CD4-positive, alpha-beta T cell treated with Interleukin-4 for 4 hours (primary cell): ENCODE measurements around the gene KPNA1.

Experiments used
- DNase-seq: peaks from one replicate; pipeline ENCODE4 v3.0.0-alpha.2; 2020

The KPNA1 gene

DNA sequence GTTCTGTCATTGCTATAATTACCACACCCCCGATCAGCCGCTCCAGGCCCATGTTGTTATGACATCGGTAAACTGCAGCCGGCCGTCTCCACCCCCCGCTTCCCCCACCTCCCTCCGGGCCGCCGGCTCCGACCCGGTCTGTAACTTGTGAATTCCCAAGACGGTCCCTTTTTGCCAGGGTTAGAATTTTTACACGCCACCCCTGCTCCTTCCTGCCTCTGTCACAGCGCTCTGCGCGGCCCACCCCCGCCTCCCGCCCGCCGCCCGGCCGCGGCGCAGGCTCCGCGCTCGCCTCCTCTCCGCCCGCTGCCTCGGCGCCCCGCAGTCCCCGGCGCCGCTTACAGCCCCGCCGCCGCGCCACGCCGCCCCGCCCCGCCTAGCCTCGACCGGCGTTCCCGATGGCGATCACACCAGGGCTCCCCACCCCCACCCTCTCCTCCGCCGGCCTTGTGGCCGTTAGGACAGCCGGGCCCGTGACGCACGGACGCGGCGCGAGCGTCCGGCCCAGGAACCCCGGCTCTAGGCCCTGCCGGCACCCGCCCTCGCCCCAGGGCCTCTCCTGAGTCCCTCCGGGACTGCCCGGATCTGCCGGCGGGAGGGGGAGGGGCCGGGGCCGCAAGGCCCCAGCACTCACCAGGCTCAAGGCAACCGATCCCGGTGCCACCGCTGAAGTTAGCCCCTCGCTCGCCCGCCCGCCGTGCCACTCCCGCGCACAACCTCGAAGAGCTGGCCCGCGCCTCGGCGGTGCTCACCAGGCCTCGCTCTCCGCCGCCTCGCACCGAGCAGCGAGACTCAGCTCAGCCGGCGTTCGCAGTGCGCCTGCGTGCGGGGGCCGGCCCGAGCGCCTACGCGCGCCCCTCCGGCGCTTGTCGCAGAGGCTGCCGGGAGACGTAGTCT is at the start of gene KPNA1:
Gene KPNA1 (minus strand): TSS at position 817 of the 897 bp plus-strand sequence. CDS start 18,374 bp downstream, outside the sequence.
- DNase-seq, result peak; percentile 86

DNA sequence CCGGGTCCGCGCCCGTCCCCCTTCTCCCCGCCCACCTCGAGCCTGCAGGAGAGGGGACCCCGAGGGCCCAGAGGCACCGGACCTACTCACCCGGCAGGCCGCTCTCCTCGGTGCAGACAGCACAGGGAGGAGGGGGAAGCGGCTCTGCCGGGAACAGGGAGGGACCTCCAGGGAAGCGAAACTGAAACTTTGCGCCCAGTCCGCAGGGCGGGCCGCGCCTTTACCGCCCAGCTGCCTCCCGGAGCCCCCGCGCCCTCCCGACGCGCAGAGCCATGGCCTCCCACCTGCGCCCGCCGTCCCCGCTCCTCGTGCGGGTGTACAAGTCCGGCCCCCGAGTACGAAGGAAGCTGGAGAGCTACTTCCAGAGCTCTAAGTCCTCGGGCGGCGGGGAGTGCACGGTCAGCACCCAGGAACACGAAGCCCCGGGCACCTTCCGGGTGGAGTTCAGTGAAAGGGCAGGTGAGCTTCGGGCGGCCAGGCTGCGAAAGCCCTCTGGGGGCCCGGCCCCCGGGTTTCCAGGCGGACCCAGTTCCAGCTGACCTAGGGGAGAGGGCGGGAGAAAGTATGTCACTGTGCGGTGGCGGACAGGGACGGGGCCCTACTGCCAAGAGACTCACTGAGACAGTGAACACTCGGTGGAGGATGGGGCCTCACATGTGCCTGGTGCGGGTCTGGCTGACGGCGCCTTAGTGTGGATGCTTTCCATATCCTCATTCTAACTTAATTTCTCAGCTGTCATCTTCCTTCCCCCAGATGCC is 49.6 kb upstream of the KPNA1 start, which contains the start of the genes DTX3L and PARP9:
Gene DTX3L (plus strand): TSS at position 184 of the 758 bp plus-strand sequence. CDS start 89 bp downstream, at position 273.
Gene PARP9 (minus strand): TSS at position 146 of the 758 bp plus-strand sequence. CDS start 4,680 bp downstream, outside the sequence.
- DNase-seq, result peak; percentile 77

DNA sequence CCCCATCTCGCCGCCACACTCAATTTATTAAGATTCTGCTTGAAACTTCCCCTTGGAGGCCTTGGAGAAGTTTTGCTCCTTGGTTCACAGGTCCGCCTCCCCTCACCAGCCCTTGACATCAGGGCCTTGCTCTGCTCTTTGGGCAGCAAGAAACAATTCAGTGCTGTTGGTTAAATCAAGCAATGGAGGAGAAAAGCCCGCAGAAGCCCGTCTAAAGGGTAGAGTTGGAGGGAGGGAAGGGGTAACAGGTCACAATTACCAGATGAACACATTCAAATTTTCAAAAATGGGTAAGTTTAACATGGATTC is 48.9 kb upstream of the KPNA1 start:
- no peak for DNase-seq

DNA sequence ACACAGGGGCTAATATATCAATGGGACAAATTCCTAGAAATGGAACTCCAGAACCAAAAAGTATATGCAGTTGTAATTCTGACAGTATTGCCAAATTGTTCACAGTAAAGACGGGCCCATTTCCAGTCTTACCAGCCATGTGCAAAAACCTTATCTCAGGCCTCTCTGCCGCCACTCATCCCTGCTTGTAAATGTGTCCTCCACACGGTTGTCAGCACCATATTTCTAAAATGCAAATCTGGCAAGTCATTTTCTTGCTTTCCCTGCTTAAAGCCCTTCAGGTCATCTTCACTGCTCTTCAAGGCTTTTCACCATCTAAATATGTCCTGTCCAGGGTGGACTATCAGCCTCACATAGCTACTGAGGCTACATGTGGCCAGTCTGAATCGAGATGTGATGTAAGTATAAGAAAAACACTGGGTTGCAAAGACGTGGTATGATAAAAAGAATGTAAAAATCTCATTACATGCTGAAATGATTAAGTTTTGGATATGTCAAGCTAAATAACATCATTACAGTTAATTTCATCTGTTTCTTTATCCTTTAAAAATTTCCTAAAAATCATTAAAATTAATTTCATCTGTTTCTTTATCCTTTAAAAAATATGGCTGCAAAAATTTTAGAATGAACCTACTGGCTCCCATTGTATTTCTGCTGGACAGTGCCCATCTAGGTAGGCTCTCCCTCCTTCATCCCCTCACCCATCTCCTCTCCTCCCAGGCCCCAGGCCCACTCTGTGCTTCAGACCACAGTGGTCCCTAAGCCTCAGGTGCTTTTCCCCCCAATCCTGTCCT is 48.4 kb upstream of the KPNA1 start:
- DNase-seq, result no peak

DNA sequence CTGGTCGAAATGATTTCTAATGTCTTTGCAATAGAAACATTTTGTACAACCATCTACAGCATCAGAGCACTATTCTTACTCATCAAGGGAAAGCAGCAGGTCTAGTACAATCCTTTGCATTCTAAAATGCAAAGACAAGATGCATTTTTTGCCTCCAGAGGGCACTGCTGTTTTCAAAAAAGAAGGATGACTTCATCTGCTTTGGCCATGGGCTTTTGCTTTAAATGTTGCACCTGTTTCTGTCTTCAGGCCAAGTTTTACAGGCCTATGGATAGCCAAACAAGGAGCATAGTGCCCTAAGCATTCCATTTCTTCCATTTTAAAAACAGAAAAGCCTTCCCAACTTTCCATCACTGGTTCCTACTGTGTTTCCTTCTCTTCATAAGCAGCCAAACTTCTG is 45.9 kb upstream of the KPNA1 start:
- DNase-seq, result peak; percentile 80

DNA sequence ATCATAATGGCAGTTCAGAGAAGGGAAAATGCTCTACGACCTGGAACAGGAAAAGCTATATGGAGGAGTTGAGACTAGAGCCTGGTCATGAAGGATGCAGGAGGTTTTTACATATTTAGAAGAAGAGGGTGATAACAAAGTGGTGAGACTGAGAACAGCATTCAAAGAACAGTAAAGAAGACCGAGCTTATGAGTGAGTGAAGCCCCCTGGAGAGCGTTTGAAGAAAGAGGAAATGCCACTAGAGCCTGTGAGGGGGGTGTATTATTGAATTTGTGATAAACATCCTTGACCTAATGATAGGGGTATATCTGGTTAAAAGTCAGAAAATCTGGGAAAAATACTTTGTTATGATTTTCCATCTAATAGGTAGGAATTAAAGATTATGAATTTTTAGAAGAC is 45.2 kb upstream of the KPNA1 start:
- no peak for DNase-seq

DNA sequence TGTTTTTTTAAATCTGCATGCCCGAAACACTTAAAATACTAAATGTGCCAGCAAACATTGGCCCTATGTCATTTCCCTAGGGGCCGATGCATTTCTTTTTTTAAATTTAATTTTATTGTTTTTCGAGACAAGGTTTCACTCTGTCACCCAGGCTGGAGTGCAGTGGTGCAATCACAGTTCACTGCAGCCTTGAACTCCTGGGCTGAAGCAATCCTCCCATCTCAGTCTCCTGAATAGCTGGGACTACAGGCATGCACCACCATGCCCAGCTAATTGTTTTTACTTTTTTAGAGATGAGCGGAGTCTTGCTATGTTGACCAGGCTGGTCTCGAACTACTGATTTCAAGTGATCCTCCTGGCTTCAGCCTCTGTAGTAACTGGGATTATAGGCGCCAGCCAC is 43.9 kb upstream of the KPNA1 start:
- DNase-seq, result no peak

DNA sequence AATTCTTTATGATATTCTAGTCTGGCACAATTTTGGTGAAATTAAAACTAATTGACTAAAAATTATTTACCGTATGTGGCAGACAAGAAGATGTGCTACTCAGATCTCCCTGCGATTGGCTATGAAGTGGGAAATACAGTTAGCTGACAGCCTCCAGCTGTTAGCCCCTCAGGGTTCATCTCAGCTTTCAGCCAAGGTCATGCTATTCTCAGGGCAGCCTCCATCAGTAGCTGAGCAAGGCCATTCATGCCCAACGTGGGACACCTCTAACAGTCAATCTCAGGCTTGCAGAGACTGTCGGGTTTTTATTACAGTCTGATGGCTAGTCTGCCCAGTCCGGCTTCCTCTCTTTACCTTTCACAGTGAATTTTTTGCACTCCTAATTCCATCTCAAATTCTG is 42.6 kb upstream of the KPNA1 start:
- DNase-seq, result no peak

DNA sequence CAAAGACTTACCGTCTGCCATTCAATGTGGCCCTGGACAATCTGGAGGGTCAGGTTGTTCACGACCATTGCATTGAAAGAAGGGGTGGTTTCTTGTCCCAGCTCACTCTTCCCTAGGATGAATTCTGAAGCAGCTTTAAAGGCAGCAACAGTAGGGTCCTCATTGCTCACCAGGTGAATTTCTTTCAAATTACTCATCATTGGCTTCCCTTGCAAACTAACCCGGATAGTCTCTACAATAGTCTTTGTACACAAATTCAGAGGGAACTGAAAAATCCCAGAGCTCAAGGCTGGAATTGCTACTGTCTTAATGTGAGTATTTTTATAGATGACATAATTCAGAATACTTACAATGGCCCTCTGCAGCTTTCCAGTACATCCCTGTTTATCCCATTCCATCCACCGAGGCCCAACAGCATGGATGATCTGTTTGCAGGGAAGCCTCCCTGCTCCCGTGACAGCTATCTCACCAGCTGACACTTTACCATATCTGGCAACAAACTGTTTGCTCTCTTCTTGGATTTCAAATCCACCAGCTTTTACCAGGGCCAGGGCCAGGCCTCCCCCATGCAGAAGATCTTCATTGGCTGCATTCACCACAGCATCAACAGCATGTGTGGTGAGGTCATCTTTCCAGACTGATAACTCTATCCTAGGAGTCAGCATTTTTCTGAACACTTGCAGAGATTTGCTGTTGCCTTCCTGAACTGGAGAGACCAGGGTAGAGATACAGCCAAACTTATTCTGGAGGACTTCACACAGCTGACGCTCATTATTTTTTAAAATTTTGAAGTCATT is 40.7 kb upstream of the KPNA1 start:
- DNase-seq, result no peak

DNA sequence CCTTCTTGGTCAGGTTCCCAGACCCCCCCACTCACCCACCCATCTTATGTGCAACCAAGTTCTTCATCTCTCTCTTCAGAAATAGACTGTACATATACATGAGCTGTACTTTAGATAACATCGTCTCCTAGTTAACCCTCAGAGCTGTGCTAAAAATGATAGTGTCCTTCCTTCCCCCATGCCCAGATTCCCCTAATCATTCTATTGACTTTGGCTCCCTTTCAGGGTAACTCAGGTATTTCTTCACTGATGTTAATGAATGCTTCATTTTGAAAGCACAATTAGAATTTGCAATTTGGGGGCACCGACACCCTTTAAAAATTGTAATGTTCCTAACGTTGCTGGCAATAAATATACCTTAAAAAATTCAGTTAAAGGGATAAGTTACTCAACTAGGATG is 38.4 kb upstream of the KPNA1 start:
- DNase-seq, result no peak

DNA sequence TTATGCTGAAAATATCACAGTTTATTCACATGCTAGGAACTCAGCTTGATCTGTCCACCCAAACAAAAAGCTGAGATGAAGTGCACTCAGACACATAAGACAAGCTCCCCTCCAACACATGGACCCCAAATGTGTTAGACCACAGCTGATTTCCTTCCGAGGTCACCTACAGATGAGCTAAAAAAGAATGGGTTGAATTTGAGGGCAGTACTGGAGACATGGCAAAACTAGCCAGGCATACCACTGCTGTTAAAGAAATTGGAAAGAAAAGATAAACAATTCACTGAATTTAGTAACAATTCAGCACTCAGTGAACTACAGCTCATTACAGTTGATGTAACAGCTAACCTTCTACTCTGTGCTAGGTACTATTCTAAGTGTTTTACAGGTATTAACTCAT is 33.9 kb upstream of the KPNA1 start:
- no peak for DNase-seq

DNA sequence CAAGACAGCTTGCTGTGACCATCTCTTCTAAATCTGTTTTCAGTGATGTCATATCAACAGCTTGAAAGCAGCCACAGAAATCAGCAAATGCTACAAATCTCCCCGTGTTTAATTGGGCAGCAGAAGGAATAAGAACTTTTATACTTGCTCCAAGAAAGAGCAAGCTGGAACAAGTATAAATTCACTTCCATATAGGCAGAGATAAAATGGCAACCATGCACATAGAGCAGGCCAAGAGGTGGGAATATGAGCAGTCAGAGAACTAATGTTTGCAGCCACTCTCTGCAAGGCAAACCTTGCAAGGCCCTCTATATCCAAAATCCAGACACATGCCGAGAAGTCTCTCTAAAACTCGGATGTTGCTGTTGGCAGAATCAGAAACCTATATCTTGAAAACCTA is 33.3 kb upstream of the KPNA1 start:
- DNase-seq, result no peak

DNA sequence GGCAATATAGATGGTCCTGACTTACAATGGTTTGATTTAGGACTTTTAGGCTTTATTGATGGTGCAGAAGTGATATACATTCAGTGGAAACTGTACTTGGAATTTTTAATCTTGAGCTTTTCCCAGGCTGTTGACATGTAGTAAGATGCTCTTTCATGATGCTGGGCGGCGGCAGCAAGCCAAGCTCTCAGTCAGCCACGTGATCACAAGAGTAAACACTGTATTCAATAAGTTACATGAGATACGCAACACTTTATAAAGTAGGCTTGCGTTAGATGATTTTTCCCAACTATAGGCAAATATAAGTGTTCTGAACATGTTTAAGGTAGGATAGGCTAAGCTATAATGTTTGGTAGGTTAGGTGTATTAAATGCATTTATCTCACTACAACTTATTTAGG is 31.4 kb upstream of the KPNA1 start:
- no peak for DNase-seq

DNA sequence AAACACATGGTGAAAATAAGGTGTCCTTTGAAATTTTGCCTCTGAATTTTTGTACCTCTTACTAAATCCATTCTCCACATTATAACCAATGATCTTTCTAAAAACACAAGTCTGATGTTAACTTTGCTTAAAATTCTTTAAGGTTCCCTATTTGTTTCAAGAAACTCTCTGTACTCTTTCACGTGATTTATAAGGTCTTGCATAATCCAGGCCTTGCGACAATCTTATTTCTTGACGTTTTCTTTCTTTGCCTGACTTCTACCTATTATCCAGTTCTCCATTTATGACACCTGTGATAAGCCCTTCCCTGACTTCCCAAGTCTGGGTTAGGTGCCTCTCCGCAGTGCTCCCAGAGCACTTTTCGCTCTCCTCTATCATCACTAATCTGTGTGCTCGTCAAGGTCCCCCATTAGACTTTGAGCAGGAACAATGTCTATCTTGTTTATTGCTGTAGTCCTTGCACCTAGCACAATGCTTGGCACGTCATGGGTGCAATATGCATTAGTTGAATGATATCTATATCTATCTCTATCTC is 24.3 kb upstream of the KPNA1 start:
- no peak for DNase-seq

DNA sequence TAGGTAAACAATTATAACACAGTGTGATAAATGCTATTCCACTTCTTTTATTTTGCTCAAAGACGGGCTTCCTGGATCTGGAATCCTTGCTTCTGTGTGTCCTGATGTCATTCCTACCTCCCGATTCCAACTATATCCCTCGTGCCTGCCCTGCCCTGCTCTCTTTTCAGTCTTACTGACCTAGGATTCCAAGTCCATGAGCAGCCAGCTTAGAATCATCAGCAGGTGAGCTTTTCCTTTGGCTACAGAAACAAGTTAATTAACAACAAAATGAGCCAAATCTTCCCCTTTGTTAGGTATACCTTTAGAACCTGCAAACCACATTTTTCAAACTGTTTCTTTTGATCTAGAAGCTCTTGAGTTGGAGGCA is 21.9 kb upstream of the KPNA1 start:
- no peak for DNase-seq

DNA sequence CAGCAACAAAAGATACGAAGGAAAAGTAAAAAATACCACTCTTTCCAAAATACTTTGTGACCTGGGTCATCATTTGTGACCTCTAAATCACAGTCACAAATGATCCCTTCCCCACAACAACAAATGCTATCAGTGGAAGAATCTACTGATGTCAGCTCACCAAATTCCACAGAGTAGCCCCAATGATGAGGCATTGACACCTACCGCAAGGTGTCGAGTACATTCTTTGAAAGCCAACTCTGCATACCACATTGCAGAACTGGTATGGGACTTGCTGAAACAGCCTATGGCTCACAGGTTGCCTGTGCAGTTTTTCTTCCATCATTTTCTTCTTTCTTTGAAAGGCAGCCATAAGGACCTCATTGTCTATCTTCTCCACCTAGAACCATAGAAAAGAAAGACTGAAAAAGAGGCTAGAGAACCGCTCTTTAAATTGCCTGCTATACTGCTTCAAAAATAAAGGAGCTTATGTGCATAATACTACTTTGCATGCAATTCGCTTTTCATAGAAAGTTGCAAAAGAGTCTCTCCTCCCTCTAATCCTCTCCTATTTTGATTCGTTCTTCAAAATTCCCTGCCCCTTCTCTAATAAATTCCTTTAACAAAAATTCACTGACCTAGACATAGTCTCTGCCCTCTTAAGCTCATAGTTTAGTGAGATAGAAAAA is 21.4 kb upstream of the KPNA1 start:
- DNase-seq, result no peak

DNA sequence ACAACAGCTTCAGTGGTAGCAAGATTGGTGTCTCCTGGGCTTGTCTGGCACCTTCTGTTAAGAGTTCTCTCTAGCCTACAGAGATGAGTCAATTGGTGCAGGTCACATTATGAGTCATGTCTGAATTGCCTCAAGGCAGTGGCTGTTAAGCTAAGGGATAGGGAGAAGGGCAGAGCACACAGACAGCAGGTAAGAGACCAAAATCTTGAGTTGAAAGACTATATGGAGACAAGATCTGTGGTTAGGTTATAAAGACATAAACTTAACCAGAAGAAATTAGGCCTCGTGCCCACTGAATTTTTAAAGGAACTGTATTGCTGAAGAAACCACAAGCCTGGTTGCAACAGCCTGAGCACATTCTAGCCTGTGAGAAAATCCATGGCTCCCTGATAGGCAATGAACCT is 19.2 kb upstream of the KPNA1 start:
- peak; percentile 64 for DNase-seq

DNA sequence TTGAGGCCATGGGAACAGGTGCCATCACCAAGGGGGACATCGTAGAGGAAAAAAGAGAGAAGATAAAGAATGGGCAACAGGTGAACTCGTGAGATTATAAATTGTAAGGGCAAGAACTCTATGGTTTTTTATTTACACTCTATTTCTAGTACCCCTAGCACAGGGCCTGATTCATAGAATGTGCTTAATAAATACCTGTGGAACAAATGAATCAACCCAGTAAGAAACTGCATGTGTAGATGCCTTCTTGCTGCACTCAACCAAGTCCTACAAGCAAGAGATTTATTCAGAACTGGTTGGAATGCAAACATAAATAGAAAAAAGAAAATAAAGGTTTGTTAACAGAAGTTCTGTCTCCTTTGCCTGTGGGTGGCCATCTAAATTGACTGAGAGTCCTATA is 18.7 kb upstream of the KPNA1 start:
- no peak for DNase-seq

DNA sequence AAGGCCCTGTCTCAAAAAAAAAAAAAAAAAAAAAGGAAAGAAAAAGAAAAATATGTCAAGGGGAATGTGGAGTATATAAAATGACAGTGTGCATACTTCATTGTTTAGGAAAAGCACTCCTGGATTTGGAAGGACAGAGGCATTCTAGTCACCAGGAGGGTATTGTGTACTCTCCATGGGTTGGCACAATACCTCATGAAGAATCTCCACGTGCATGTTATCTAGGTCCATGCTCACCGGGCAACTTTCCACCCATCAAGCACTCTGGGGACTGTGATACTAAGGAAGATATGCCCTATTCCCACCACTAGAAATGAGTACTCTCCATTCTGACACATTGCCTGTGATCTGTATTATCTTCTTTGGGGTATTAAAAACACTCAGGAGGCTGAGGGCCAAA is 15.4 kb upstream of the KPNA1 start:
- no peak for DNase-seq

DNA sequence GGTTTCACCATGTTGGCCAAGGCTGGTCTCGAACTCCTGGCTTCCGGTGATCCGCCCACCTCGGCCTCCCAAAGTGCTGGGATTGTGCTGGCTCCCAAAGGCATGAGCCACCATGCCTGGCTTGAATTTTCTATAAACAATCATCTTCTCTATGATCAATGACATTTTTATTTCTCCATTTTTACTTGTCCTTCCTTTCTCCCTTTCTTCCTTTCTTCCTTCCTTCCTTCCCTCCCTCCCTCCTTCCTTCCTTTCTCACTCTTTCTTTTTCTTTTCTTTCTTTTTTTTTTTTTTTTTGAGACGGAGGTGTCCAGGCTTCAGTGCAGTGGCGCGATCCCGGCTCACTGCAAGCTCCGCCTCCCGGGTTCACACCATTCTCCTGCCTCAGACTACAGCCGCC is 8.6 kb upstream of the KPNA1 start:
- DNase-seq, result no peak

DNA sequence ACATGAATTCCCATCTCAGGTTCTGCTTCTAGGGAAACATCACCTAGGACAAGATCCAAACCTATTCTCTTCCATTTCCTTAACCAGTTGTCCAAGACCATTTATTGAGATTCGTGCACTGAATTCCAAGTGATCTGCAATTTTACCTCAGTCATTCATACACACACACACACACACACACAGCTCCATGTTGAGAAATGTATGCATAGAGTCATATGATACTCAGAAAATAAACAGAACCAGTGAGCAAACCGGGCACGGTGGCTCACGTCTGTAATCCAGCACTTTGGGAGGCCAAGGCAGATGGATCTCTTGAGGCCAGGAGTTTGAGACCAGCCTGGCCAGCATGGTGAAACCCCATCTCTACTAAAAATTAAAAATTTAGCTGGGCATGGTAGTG is 6.1 kb upstream of the KPNA1 start:
- no peak for DNase-seq

DNA sequence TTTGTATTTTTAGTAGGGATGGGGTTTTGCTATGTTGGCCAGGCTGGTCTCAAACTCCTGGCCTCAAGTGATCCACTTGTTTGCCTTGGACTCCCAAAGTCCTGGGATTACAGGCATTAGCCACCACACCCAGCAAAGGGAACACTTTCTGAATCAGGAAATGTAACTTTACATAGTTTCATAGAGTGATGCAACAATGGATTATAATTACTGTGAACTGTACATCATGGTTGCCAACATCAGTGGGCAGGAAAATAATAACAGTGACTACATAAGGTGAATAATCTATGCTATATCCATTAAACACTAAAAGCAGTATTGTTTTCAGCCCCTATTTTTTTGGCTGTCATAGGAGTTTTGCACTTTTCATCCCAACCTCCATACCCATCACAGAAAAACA is 5.0 kb upstream of the KPNA1 start:
- DNase-seq, result no peak
